ENCODE measurements around the gene GGA3.
"Not testable (repeated sequence)": the region's sequence is repeated elsewhere in the genome, so short reads cannot be mapped to it uniquely, and the experiment has no call there.

The GGA3 gene

GRCh38 chr17:75261336-75262111 lies at the start of gene GGA3, which contains the start of gene MRPS7:
Gene GGA3, minus strand, starts transcription at chr17:75261606. Its CDS starts 19 bp downstream, at chr17:75261587.
Gene MRPS7, plus strand, starts transcription at chr17:75261879. Its CDS starts 22 bp downstream, at chr17:75261901.
- peak; percentile 98 for DNase-seq (ENCODE audit: low spot score)

DNA sequence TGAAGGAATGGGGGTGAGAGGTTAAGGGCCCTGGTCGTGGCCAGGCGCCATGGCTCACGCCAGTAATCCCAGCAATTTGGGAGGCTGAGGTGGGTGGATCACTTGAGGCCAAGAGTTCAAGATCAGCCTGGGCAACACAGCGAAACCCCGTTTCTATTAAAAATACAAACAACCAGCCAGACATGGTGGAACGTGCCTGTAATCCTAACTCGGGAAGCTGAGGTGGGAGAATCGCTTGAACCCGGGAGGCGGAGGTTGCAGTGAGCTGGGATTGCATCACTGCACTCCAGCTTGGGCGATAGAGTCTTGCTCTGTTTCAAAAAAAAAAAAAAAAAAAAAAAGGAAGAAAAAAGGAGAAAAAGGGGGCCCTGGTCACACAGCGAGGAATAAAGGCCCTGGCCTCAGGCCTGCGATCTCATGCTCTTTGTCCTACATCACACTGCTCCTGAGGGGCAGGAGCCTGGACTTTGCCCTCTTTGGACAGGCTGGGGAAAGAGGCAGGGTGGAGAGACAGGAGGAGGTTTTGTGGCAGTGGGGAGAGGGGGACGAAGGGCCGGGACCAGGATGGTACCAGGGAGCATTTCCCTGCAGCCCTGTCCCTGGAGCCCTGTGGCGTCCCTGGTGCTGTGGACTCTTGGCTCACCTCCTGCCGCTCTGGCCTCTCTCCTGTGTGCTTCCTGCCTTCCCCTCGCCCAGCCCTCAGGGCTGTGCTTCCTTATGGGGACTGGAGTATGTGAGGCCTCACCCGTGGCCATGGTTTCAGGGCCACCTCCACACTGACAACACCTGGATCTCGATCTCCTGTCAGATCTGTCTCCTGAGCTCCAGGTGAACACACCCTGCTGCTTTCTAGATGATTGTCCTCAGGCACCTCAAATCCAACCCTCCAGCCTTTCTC lies 47.6 kb upstream of the GGA3 start:
- no peak for DNase-seq (ENCODE audit: low spot score)

- no peak for DNase-seq (ENCODE audit: low spot score)
Observed at GRCh38 chr17:75307957-75308731, 46.7 kb upstream of the GGA3 start.

DNA sequence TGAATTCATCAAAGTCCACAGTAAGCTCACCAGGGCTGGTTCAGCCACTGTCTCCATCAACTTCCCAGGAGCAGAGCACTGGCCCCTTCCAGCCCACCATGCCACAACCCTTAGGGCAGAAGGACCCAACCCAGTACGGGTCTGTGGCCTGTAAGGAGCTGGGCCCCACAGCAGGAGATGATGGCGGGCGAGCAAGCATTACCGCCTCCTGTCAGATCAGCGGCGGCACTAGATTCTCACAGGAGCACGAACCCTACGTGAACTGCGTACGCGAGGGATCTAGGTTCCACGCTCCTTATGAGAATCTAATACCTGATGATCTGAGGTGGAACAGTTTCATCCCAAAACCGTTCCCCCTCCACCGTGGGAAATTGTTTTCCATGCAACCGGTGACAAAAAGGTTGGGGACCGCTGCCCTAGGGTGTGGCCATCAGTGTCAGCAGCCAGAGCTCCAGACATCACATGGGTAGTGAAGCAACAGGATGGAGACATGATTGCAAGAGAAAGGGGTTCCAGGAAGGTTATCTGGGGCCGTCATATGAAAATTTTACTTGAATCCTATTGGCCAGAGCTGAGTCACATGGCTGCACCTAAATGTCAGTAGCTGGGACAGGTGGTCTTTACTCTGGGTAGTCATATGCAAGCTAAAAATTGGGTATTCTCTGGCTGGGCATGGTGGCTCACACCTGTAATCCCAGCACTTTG lies 40.2 kb upstream of the GGA3 start:
- no peak for DNase-seq (ENCODE audit: low spot score)

- DNase-seq (ENCODE audit: low spot score) = no peak
Observed at GRCh38 chr17:75301049-75301448, 39.6 kb upstream of the GGA3 start.

- DNase-seq (ENCODE audit: low spot score) = no peak
Observed at GRCh38 chr17:75300280-75300679, 38.9 kb upstream of the GGA3 start.

DNA sequence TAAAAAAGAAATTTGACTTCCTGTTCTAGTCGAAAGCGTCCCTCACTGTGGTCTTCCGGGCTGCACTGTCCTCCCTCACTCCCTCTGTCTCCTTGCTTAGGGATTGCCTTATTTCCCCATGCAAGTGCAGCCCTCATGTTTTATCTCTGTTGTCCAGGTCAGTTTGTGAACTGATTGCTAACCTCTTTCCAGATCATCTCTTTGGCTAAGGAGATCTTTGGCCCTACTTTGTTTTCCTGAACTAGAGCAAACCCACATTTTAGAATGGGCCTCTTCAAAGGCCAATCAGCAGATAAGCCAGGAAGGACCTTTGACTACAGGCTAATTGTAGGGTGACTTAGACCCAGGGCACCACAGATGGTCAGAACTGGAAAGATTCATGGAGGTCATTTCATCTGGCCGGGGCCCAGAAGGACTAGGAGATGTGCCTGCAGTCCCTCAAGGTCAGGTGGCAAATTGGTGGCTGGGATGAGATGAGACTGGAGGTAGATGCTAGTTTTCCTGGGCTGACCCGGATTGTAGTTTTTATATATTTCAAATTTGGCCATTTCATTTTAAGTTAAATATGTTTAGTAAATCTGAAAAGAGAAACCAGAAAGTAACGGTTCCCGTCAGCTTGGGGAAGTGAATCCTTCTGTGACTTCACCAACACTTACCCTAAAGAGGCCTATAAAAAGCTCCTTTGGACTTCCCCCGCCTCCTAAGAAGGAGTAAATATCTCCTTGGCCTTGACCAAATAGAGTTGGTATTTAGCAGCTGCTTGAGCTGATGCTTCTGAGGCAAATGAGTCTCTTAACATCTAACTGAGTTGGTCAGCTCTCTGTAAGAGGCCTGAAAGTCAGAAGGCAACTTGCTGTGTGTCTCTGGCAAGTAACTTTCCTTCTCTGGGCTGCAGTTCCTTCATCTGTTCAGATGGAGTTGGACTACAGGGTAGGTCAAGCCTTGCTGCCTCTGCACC lies 34.1 kb upstream of the GGA3 start:
- no peak for DNase-seq (ENCODE audit: low spot score)

- not testable (repeated sequence) for DNase-seq (ENCODE audit: low spot score)
Observed at GRCh38 chr17:75292810-75293448, 31.5 kb upstream of the GGA3 start.

GRCh38 chr17:75289832-75290337 lies 28.5 kb upstream of the GGA3 start:
- peak; percentile 52 for DNase-seq (ENCODE audit: low spot score)

- peak; percentile 97 for DNase-seq (ENCODE audit: low spot score)
Observed at GRCh38 chr17:75289115-75289831, 27.9 kb upstream of the GGA3 start, which contains the start of gene SLC25A19. Gene SLC25A19, minus strand, starts transcription at chr17:75289433. Its CDS starts 2,669 bp downstream, at chr17:75286764.

DNA sequence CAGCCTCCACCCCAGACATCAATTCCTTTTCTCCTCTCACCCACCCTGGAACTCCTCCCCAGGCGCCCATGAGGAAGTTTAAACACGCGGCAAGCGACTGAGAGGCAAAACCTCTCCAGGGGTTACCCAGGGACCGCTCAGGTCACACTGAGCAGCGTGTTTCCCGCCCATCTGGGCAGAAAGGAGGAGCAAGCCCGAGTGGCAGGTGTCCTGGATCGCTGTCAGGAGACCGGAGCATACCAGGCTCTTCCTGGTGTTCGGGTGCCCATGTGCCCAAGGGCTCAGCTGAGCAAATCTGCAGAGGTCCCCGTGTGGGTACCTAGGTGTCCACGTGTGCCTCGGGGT lies 27.3 kb upstream of the GGA3 start:
- peak; percentile 28 for DNase-seq (ENCODE audit: low spot score)

- no peak for DNase-seq (ENCODE audit: low spot score)
Observed at GRCh38 chr17:75288359-75288758, 27.0 kb upstream of the GGA3 start.

DNA sequence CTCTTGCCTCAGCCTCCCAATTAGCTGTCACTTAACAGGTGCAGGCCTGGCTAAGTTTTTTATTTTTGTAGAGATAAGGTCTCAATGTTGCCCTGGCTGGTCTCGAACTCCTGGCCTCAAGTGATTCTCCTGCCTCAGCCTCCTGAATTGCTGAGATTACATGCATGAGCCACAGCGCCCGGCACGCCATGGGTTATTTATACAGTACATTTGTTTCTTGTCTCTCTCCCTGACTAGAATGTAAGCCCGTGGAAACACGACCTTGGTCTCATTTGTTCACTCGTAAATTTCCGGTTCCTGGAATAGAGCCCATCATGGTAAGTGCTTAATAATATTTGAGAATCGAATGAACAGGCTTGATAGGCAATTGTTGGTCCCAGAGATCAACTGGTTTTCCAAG lies 25.8 kb upstream of the GGA3 start:
- DNase-seq (ENCODE audit: low spot score) = no peak

DNA sequence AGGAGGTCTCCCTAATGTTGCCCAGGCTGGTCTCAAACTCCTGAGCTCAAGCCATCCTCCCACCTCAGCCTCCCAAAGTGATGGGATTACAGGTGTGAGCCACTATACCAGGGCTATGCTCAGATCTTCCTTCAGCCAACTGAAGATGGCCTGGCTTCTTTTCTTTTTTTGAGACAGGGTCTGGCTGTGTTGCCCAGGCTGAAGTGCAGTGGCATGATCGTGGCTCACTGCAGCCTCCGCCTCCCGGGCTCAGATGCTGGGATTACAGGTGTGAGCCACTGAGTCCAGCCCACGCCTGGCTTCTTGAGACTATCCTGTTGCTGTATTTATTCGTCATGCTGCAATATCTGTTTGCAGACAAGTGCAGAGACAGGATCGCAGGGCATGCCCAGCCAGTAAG lies 23.7 kb upstream of the GGA3 start:
- no peak for DNase-seq (ENCODE audit: low spot score)

DNA sequence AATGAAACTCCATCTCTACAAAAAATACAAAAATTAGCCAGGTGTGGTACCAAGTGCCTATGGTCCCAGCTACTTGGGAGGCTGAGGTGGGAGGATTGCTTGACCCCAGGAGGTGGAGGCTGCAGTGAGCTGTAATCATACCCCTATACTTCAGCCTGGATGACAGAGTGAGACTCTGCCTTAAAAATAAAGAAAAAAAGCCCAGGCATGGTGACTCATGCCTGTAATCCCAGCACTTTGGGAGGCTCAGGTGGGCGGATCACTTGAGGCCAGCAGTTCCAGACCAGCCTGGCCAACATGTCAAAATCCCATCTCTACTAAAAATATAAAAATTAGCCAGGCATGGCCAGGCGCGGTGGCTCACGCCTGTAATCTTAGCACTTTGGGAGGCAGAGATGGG lies 18.8 kb upstream of the GGA3 start:
- DNase-seq (ENCODE audit: low spot score) = not testable (repeated sequence)

DNA sequence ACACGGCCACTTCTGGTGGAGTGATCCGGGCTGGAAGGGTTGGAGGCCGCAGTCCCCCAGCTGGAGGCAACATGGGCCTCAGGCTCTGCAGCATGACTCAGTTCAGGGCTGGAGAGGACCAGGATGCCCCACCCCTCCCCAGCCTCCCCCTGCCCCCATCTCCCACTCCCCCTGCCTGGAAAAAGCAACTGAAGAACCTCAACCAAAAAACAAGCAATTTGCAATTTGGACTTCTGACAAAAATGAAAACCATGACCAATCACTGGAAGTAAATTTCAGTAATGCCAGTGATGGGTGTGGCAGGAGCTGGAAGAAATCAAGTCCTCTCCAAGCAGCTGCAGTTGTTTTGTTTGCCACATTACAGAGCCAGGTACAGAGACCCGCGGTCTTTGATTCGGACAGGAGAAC lies 16.3 kb upstream of the GGA3 start:
- no peak for DNase-seq (ENCODE audit: low spot score)

DNA sequence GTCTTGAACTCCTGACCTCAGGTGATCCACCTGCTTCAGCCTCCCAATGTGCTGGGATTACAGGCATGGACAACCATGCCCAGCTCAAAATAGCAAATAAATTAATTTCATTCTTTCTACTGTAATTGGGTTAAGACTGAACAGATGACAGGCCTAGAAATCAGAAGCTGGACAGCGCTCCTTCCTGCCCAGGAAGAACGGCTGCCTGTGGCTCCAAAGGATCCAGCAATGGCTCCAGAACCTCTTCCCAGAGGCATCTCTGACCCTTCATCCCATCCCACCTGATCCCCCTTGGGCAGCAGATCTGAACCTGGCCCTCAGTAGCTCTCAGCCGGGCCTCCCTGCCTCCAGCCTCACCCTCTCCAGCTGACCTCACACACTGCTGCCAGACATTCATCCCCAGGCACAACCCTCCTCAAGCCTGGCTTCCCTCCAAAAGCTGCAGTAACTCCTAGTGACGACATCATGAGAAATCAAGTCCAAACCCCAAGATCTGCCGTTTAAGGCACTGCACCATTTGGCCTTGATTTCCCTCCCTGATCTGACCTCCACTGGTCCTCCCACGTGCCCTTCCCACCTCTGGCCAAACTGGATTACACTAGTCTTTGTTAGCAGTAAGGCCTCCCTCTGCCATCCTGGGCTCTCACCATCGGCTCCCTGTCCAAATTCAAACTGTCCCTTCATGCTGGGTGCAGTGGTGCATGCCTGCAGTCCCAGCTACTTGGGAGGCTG lies 12.7 kb upstream of the GGA3 start:
- no peak for DNase-seq (ENCODE audit: low spot score)

DNA sequence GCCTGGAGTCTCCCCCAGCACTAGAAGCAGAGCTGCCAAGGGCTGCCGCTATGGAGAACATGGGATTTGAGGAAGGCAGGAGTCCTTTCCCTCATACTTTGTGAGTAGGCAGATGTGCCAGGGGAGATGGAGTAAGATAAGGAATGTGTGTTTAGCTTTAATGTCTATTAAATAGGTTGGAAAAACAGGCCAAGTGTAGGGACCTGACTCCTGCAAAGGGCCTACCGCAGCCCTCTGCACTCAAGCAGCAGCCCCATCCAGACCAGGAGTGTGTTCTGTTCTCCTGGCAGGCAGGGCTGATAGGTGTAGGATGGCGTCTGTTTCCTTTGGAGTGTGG lies 11.4 kb upstream of the GGA3 start:
- DNase-seq (ENCODE audit: low spot score) = no peak
